Measurements from ENCODE around the gene MYO1C.

DNA sequence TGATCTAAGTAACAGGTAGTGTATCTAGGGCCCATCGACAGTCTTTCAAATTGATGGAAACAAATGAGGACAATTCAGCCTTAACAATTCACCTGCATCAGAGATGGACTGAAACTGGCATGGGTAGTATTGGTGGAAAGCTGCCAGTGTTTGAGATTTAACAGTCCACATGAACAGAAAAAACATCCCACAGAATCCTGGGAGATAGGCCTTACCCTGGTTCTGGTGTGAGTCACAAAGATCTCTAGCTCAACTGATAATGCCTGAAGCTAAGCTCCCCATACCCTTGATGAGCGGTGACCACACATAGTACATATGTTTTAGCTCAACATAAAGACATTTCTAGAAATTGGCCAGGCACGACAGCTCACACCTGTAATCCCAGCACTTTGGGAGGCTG, 58.3 kb downstream of the MYO1C start:
- TF ChIP-seq, protein P1, sequence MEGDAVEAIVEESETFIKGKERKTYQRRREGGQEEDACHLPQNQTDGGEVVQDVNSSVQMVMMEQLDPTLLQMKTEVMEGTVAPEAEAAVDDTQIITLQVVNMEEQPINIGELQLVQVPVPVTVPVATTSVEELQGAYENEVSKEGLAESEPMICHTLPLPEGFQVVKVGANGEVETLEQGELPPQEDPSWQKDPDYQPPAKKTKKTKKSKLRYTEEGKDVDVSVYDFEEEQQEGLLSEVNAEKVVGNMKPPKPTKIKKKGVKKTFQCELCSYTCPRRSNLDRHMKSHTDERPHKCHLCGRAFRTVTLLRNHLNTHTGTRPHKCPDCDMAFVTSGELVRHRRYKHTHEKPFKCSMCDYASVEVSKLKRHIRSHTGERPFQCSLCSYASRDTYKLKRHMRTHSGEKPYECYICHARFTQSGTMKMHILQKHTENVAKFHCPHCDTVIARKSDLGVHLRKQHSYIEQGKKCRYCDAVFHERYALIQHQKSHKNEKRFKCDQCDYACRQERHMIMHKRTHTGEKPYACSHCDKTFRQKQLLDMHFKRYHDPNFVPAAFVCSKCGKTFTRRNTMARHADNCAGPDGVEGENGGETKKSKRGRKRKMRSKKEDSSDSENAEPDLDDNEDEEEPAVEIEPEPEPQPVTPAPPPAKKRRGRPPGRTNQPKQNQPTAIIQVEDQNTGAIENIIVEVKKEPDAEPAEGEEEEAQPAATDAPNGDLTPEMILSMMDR (IDR thresholded peaks at IDR 0.05), result no peak
- TF ChIP-seq POLR2A (IDR thresholded peaks at IDR 0.05), result no peak

Data from thyroid gland (tissue), 4 donors.